Measurements from ENCODE around the gene CLDN7. TPM values are rescaled to one million over a fixed set of nuclear protein-coding genes. Genes with fewer than 3 reads are reported as not detected.

Gene CLDN7
- total and polyA plus RNA-seq, 4 donors: 3.0 to 35.0 (median 19.6) TPM

- no peak for DNase-seq (ENCODE audit: low spot score)
- Histone ChIP-seq H3K9ac (ENCODE audit: low read depth in 1 of 2, low read length in 2 of 2) (no peak overlapping the region), H3K4me3 (ENCODE audit: low read depth in 1 of 3, low read length in 3 of 3) (no peak overlapping the region), H3K9me3 (ENCODE audit: control insufficient read depth in 4 of 4, low read length in 3 of 4) (no peaks in the 10 kb centered on the region), H3K4me1 (ENCODE audit: control insufficient read depth in 4 of 4, insufficient read depth in 4 of 4, low read length in 3 of 4) (peaks cover 7 to 43% (median 23%) of the 10 kb centered on the region in 4 donors), H3K27ac (ENCODE audit: low read depth in 1 of 2, low read length in 2 of 2) (no peak overlapping the region), H3K36me3 (ENCODE audit: control insufficient read depth in 4 of 4, insufficient read depth in 3 of 4, low read depth in 1 of 4, low read length in 3 of 4) (no peaks in the 10 kb centered on the region), H3K27me3 (ENCODE audit: control insufficient read depth in 4 of 4, insufficient read depth in 4 of 4, low read length in 3 of 4) (no peaks in the 10 kb centered on the region)
- 56% methylated on average over 4 of the region's 4 CpGs for WGBS
- TF ChIP-seq GABPA (IDR thresholded peaks at IDR 0.05 in 1 of 2, conservative IDR thresholded peaks at IDR 0.05 in 1 of 2): no peak
- TF ChIP-seq TAF1 (conservative IDR thresholded peaks at IDR 0.05): no peak
- TF ChIP-seq HNF4A (conservative IDR thresholded peaks at IDR 0.05): no peak
- no peak for TF ChIP-seq CTCF (IDR thresholded peaks at IDR 0.05; ENCODE audit: low read depth, low read length, missing input control)
- TF ChIP-seq RAD21 (IDR thresholded peaks at IDR 0.05): no peak
- no peak for TF ChIP-seq MAX (IDR thresholded peaks at IDR 0.05)
- TF ChIP-seq SP1 (IDR thresholded peaks at IDR 0.05): no peak
- no peak for TF ChIP-seq EGR1 (IDR thresholded peaks at IDR 0.05; ENCODE audit: low read depth in 2 of 2)
- no peak for TF ChIP-seq JUND (IDR thresholded peaks at IDR 0.05)
- no peak for TF ChIP-seq NR2F2 (IDR thresholded peaks at IDR 0.05)
- no peak for TF ChIP-seq ATF3 (IDR thresholded peaks at IDR 0.05)
- TF ChIP-seq FOXA1 (IDR thresholded peaks at IDR 0.05): no peak
- TF ChIP-seq FOXA2 (IDR thresholded peaks at IDR 0.05): no peak
- no peak for TF ChIP-seq HNF4G (IDR thresholded peaks at IDR 0.05)
- no peak for TF ChIP-seq REST (IDR thresholded peaks at IDR 0.05)
- TF ChIP-seq ZBTB33 (IDR thresholded peaks at IDR 0.05): no peak
- TF ChIP-seq YY1 (IDR thresholded peaks at IDR 0.05): no peak
- TF ChIP-seq RXRA (IDR thresholded peaks at IDR 0.05): no peak
Measured at GRCh38 chr17:7263801-7264078, 1.5 kb upstream of the CLDN7 start.

Measured in liver (tissue), 9 donors.